ENCODE results near the gene HS3ST1. TPM values are rescaled to one million over a fixed set of nuclear protein-coding genes. Genes with fewer than 3 reads are reported as not detected.
A peak's percentile ranks its signal among the peaks of the same experiment; 100 is the strongest.

The HS3ST1 gene
- total and polyA plus RNA-seq, 7 donors = 0.60 to 3.7 (median 1.6) TPM

GRCh38 chr4:11368701-11369115 is 60.0 kb downstream of the HS3ST1 start:
- TF ChIP-seq POLR2A (IDR thresholded peaks at IDR 0.05) = no peak
- TF ChIP-seq CTCF (IDR thresholded peaks at IDR 0.05) = no peak
- no peak for TF ChIP-seq POLR2AphosphoS5 (IDR thresholded peaks at IDR 0.05)
- no peak for TF ChIP-seq EP300 (IDR thresholded peaks at IDR 0.05)
- Histone ChIP-seq H3K4me3 (no peak overlapping the region), H3K9me3 (no peaks in the 10 kb centered on the region), H3K4me1 (peaks cover 0 to 14% (median 10%) of the 10 kb centered on the region in 4 donors), H3K27ac (no peak overlapping the region), H3K27me3 (peaks cover 0 to 9% (median 8%) of the 10 kb centered on the region in 3 donors), H3K36me3 (no peaks in the 10 kb centered on the region)
- intact Hi-C loops (cut with DNase I) = no loop called here
- no peak for DNase-seq
- WGBS, 2 donors = 56 to 72% methylated on average over 53 of the region's 53 CpGs

GRCh38 chr4:11367371-11367770 is 61.3 kb downstream of the HS3ST1 start:
- TF ChIP-seq POLR2A (IDR thresholded peaks at IDR 0.05) = no peak
- TF ChIP-seq POLR2AphosphoS5 (IDR thresholded peaks at IDR 0.05) = peak; percentile 30 to 74 (median 56)
- DNase-seq = peak; percentile 93
- H3K9me3 ChIP-seq = no peaks in the 10 kb centered on the region
- no peak overlapping the region for H3K4me3 ChIP-seq
- WGBS, 2 donors = 61 to 62% methylated on average over 4 of the region's 4 CpGs
- peaks cover 0 to 14% (median 10%) of the 10 kb centered on the region in 4 donors for H3K4me1 ChIP-seq
- intact Hi-C loops (cut with DNase I) = no loop called here
- no peaks in the 10 kb centered on the region for H3K36me3 ChIP-seq
- peaks cover 0 to 9% (median 8%) of the 10 kb centered on the region in 3 donors for H3K27me3 ChIP-seq
- H3K27ac ChIP-seq = peak overlapping the region in 2 of 4 donors; percentile 27 to 48

GRCh38 chr4:11366859-11367258 is 61.8 kb downstream of the HS3ST1 start:
- no peak for DNase-seq
- Histone ChIP-seq H3K4me3 (no peak overlapping the region), H3K27ac (peak overlapping the region in 2 of 4 donors; percentile 27 to 48), H3K4me1 (peaks cover 0 to 14% (median 10%) of the 10 kb centered on the region in 4 donors), H3K27me3 (peaks cover 0 to 9% (median 8%) of the 10 kb centered on the region in 3 donors), H3K36me3 (no peaks in the 10 kb centered on the region), H3K9me3 (no peaks in the 10 kb centered on the region)
- TF ChIP-seq CTCF (IDR thresholded peaks at IDR 0.05) (no peak), EP300 (IDR thresholded peaks at IDR 0.05) (no peak), POLR2AphosphoS5 (IDR thresholded peaks at IDR 0.05) (no peak), POLR2A (IDR thresholded peaks at IDR 0.05) (no peak)
- intact Hi-C loops (cut with DNase I) = no loop called here

GRCh38 chr4:11365039-11365438 is 63.7 kb downstream of the HS3ST1 start:
- H3K9me3 ChIP-seq = no peaks in the 10 kb centered on the region
- no peak for DNase-seq
- no peaks in the 10 kb centered on the region for H3K36me3 ChIP-seq
- TF ChIP-seq POLR2A (IDR thresholded peaks at IDR 0.05) (no peak), EP300 (IDR thresholded peaks at IDR 0.05) (no peak), POLR2AphosphoS5 (IDR thresholded peaks at IDR 0.05) (no peak), CTCF (IDR thresholded peaks at IDR 0.05) (no peak)
- H3K4me1 ChIP-seq = peaks cover 0 to 14% (median 10%) of the 10 kb centered on the region in 4 donors
- no peak overlapping the region for H3K27ac ChIP-seq
- intact Hi-C loops (cut with DNase I) = no loop called here
- H3K4me3 ChIP-seq = no peak overlapping the region
- H3K27me3 ChIP-seq = peaks cover 0 to 9% (median 8%) of the 10 kb centered on the region in 3 donors

- no peak overlapping the region for H3K27ac ChIP-seq
- TF ChIP-seq CTCF (IDR thresholded peaks at IDR 0.05) = no peak
- TF ChIP-seq POLR2AphosphoS5 (IDR thresholded peaks at IDR 0.05) = no peak
- TF ChIP-seq POLR2A (IDR thresholded peaks at IDR 0.05) = no peak
- no peak for TF ChIP-seq EP300 (IDR thresholded peaks at IDR 0.05)
- H3K4me3 ChIP-seq = no peak overlapping the region
- H3K27me3 ChIP-seq = no peaks in the 10 kb centered on the region
- intact Hi-C loops (cut with DNase I) = no loop called here
- DNase-seq = no peak
- no peaks in the 10 kb centered on the region for H3K9me3 ChIP-seq
- no peaks in the 10 kb centered on the region for H3K4me1 ChIP-seq
- no peaks in the 10 kb centered on the region for H3K36me3 ChIP-seq
These were observed 69.1 kb downstream of the HS3ST1 start for GRCh38 chr4:11359591-11359990.

Measured in sigmoid colon (tissue), 7 donors.